ENCODE measurements around the gene EIF3I.

EIF3I gene

DNA sequence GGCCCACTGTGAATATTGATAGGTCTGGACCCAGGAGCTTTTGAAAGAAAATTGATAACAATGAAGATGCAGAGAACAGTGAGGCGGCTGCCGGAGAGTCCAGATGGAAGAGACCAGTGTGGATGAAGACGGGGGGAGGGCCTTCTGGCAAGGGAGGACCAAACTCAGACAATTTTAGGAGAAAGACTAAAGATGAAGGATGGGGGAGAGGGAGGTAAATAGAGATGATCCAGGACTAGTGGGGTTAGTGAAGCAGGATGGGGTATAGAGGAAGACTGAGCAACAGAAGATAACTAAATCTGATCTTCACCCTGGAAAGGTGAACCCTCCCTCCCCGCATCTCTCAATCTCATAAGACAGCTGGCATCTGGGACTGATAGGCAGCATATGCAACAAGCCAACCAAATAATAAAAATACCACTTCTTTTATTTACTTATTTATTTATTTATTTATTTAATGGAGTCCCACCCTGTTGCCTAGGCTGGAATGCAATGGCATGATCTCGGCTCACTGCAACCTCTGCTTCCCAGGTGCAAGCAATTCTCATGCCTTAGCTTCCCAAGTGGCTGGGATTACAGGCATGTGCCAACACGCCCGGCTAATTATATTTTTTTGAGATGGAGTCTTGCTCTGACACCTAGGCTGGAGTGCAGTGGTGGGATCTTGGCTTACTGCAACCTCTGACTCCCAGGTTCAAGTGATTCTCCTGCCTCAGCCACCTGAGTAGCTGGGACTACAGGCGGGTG, 10.5 kb downstream of the EIF3I start:
- Histone ChIP-seq H2AFZ (ENCODE audit: low read length) (no peak overlapping the region), H3K4me3 (ENCODE audit: low read depth, low read length, poor library complexity, severe bottlenecking) (no peak overlapping the region), H3K4me1 (ENCODE audit: insufficient read depth, low read length, severe bottlenecking) (peaks cover 15% of the 10 kb centered on the region), H3K79me2 (ENCODE audit: insufficient read depth, low read length) (no peaks in the 10 kb centered on the region), H3K9ac (ENCODE audit: low read length) (no peak overlapping the region; the same call in 1 of the 2 replicates), H3K36me3 (ENCODE audit: insufficient read depth, low read length) (peaks cover 49% of the 10 kb centered on the region), H3F3A (ENCODE audit: insufficient read depth, low read length) (peaks cover 3% of the 10 kb centered on the region; the same call in 1 of the 2 replicates), H3K9me3 (ENCODE audit: low read length) (no peaks in the 10 kb centered on the region), H3K4me2 (ENCODE audit: low read length) (no peak overlapping the region), H3K9me2 (ENCODE audit: low read depth, low read length) (no peaks in the 10 kb centered on the region), H4K20me1 (ENCODE audit: insufficient read depth, low read length) (no peaks in the 10 kb centered on the region), H3K27me3 (ENCODE audit: insufficient read depth, low read length) (no peaks in the 10 kb centered on the region), H3K27ac (ENCODE audit: low read depth, low read length, poor library complexity, severe bottlenecking) (peak overlapping the region; percentile 66)
- TF ChIP-seq EZH2 (IDR thresholded peaks at IDR 0.05; ENCODE audit: borderline replicate concordance, low read length), result no peak
- no peak for TF ChIP-seq CTCF (IDR thresholded peaks at IDR 0.05; ENCODE audit: low read length)

DNA sequence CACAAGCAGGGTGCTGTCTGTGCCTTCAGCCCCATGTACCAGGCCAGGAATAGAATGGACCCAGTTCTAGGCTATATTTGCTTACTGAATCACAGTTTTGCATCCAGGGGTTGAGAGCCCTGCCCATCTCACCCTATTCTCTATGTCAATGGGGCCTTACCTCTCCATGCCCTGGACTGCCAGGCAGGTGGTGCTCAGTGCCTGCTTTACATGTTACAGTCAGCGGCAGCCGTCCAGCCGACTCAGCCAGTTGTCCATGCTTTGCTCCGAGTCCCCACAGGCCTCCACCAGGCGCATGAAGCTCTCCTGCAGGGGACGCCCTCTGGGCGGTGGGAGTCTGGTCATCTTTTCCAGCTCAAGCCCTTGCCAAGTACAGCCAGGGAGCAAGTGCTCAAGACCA, 12.6 kb downstream of the EIF3I start:
- H3K27me3 ChIP-seq (ENCODE audit: insufficient read depth, low read length), result no peaks in the 10 kb centered on the region
- H3F3A ChIP-seq (ENCODE audit: insufficient read depth, low read length), result peaks cover 3% of the 10 kb centered on the region; the same call in 1 of the 2 replicates
- TF ChIP-seq CTCF (IDR thresholded peaks at IDR 0.05; ENCODE audit: low read length), result peak; percentile 36; the same call in 1 of the 2 replicates
- TF ChIP-seq EZH2 (IDR thresholded peaks at IDR 0.05; ENCODE audit: borderline replicate concordance, low read length), result no peak
- H3K4me2 ChIP-seq (ENCODE audit: low read length), result peak overlapping the region; percentile 50; the same call in 1 of the 2 replicates
- H3K79me2 ChIP-seq (ENCODE audit: insufficient read depth, low read length), result no peaks in the 10 kb centered on the region
- H3K9me2 ChIP-seq (ENCODE audit: low read depth, low read length), result no peaks in the 10 kb centered on the region
- H3K27ac ChIP-seq (ENCODE audit: low read depth, low read length, poor library complexity, severe bottlenecking), result peak overlapping the region; percentile 60
- no peak overlapping the region; the same call in 1 of the 2 replicates for H3K9ac ChIP-seq (ENCODE audit: low read length)
- H3K4me3 ChIP-seq (ENCODE audit: low read depth, low read length, poor library complexity, severe bottlenecking), result peak overlapping the region; percentile 25
- no peak overlapping the region for H2AFZ ChIP-seq (ENCODE audit: low read length)
- H3K36me3 ChIP-seq (ENCODE audit: insufficient read depth, low read length), result peaks cover 34% of the 10 kb centered on the region
- H3K9me3 ChIP-seq (ENCODE audit: low read length), result no peaks in the 10 kb centered on the region
- H4K20me1 ChIP-seq (ENCODE audit: insufficient read depth, low read length), result no peaks in the 10 kb centered on the region
- H3K4me1 ChIP-seq (ENCODE audit: insufficient read depth, low read length, severe bottlenecking), result peaks cover 21% of the 10 kb centered on the region

DNA sequence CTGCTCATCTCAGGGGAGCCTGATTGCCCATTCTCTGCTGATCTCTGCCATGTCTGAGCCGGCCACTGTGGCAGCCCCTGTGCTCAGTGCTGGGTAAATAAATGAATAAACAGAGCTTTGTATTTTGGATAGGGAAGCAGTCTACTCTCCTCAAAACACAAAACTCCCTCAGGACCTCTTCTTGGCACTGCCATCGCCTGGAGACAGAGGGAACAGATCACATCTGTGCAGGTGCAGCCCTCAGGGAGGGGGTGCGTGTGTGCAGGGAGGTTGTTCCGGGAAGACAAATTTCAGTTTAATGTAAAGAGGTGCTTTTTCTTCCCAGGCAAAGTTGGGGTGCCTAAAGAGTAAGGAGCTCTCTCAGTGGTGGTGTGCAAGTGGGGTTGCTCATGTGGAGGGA, 17.1 kb downstream of the EIF3I start:
- peak overlapping the region; percentile 64 for H3K4me3 ChIP-seq (ENCODE audit: low read depth, low read length, poor library complexity, severe bottlenecking)
- peaks cover 3% of the 10 kb centered on the region; the same call in 1 of the 2 replicates for H3F3A ChIP-seq (ENCODE audit: insufficient read depth, low read length)
- H3K79me2 ChIP-seq (ENCODE audit: insufficient read depth, low read length), result no peaks in the 10 kb centered on the region
- no peaks in the 10 kb centered on the region for H4K20me1 ChIP-seq (ENCODE audit: insufficient read depth, low read length)
- no peaks in the 10 kb centered on the region for H3K9me2 ChIP-seq (ENCODE audit: low read depth, low read length)
- TF ChIP-seq CTCF (IDR thresholded peaks at IDR 0.05; ENCODE audit: low read length) (peak; percentile 21; the same call in 1 of the 2 replicates), EZH2 (IDR thresholded peaks at IDR 0.05; ENCODE audit: borderline replicate concordance, low read length) (no peak)
- peaks cover 6% of the 10 kb centered on the region; the same call in 1 of the 2 replicates for H3K36me3 ChIP-seq (ENCODE audit: insufficient read depth, low read length)
- no peaks in the 10 kb centered on the region for H3K9me3 ChIP-seq (ENCODE audit: low read length)
- no peak overlapping the region for H2AFZ ChIP-seq (ENCODE audit: low read length)
- H3K27ac ChIP-seq (ENCODE audit: low read depth, low read length, poor library complexity, severe bottlenecking), result peak overlapping the region; percentile 72
- H3K4me2 ChIP-seq (ENCODE audit: low read length), result peak overlapping the region; percentile 83
- H3K27me3 ChIP-seq (ENCODE audit: insufficient read depth, low read length), result no peaks in the 10 kb centered on the region
- peaks cover 40% of the 10 kb centered on the region for H3K4me1 ChIP-seq (ENCODE audit: insufficient read depth, low read length, severe bottlenecking)
- peak overlapping the region; percentile 69; the same call in 1 of the 2 replicates for H3K9ac ChIP-seq (ENCODE audit: low read length)

Data from OCI-LY1 (cell line).